LHCN-M2 (cell line): ENCODE measurements around the gene IRF7. TPM values are rescaled to one million over a fixed set of nuclear protein-coding genes. Genes with fewer than 3 reads are reported as not detected.

ENCODE experiments used
- DNase-seq: peaks from one replicate; pipeline ENCODE4 v3.0.0-alpha.2; 2012; ENCODE audit warnings: low read depth
- total RNA-seq: library from RNA; depleted of rRNA; stranded (reverse); fragments of >200 nt; gene quantifications from 2 replicates; pipeline ENCODE4 v1.2.3, GENCODE V29; 2014

IRF7 gene
- total RNA-seq, 1 experiment from 2014 or later = 12.5 TPM

DNA sequence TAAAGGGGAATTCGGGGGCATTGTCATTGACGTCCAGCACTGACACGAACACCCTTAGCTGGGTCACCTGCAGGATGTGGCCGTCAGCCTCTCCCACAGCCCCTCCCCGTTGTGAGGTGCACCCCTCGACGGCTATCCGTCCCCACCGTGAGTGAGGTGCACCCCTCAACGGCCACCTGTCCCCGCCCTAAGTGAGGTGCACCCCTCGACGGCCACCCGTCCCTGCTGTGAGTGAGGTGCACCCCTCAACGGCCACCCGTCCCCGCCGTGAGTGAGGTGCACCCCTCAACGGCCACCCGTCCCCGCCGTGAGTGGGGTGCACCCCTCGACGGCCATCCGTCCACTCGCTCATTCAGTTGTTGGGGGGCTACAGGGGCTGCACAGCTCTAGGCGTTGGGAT is 6.1 kb upstream of the IRF7 start:
- no peak for DNase-seq

GRCh38 chr11:620935-621814 is 5.4 kb upstream of the IRF7 start:
- no peak for DNase-seq

GRCh38 chr11:620201-620600 is 4.5 kb upstream of the IRF7 start:
- no peak for DNase-seq

- no peak for DNase-seq
These were observed 3.9 kb upstream of the IRF7 start for GRCh38 chr11:619628-620050.

- no peak for DNase-seq
These were observed 3.3 kb upstream of the IRF7 start for GRCh38 chr11:618856-619627.

- DNase-seq = no peak
These were observed 2.3 kb upstream of the IRF7 start for GRCh38 chr11:617912-618682.

- DNase-seq = no peak
These were observed 1.6 kb upstream of the IRF7 start for GRCh38 chr11:617199-617911.

GRCh38 chr11:616320-617198 is 809 bp upstream of the IRF7 start:
- DNase-seq = no peak

DNA sequence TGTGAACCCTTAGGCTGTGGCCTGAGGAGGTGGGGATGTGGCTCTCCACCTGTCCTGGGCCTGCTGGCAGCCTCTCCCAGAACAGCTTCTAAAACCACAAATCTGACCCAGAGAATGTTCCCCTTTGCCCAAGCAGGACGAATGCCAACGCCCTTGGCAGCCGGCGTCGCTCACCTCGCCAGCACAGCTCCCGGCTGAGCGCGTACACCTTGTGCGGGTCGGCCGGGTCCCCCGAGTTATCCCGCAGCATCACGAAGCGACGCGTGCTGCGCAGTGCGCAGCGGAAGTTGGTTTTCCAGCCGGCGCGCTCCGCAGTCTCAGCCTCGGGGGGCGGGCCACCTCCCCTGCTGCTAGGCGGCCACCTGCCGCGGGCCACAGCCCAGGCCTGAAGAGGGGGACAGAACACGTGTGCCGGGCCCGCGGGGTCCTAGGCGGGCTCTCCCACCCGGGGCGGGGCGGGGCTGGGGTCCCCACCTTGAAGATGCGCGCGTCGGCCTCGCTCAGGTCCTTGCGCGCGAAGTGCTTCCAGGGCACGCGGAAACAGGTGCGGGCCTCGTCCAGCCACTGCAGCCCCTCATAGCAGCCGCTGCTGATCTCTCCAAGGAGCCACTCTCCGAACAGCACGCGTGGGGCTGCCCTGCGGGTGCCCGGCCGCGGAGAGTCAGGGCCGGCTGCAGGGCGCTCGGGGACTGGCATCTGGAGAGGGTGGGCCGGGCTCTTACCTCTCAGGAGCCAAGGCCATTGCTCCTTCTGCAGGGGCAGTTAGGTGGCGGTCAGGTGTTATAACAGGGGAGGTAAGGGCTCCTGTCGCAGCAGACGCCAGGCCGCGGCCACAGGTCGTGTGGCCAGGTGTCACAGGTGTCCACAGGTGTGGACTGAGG is 887 bp downstream of the IRF7 start:
- peak; percentile 42 for DNase-seq

DNA sequence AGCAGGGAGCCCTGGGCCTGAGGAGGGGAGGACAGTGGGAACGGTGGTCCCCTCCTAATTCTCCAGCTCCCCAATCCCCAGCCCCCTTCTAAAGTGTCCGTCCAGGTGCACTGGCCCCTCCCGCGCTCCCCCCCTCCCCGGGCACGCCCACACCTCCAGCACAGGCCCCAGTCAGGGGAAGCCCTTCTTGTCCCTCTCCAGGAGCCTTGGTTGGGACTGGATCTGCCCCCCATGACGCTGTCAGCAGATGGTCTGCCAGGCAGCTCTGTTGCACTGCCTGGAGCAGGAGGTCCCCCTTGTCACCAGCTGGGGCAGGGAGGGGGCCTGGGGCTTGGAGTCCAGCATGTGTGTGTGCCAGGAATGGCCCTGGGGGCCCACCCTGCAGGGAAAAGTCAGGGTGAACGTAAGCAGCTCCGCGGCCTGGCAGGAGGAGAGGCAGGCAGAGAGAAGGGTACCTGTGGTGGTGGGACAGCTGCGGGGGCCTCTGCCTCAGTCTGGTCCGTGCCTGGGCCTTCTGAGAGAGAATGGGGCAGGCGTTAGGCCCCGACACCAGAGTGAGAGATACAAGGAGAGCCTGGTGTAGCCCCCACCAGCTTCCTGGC is 1.6 kb downstream of the IRF7 start:
- no peak for DNase-seq

- peak; percentile 40 for DNase-seq
These were observed 2.3 kb downstream of the IRF7 start for GRCh38 chr11:613369-613968.

DNA sequence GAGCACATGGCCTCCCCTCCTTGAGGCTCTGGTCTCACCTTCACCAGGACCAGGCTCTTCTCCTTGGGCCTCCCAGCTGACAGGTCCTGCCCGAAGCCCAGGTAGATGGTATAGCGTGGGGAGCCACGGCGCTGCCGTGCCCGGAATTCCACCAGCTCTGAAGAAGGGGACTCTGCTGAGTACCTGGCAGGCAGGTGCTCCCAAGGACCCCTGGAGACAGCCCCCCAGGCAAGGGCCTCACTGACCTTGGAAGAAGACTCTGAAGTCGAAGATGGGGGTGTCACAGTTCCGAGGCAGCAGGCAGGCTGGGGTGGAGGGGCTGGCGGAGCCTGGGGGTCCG is 2.8 kb downstream of the IRF7 start:
- no peak for DNase-seq

DNA sequence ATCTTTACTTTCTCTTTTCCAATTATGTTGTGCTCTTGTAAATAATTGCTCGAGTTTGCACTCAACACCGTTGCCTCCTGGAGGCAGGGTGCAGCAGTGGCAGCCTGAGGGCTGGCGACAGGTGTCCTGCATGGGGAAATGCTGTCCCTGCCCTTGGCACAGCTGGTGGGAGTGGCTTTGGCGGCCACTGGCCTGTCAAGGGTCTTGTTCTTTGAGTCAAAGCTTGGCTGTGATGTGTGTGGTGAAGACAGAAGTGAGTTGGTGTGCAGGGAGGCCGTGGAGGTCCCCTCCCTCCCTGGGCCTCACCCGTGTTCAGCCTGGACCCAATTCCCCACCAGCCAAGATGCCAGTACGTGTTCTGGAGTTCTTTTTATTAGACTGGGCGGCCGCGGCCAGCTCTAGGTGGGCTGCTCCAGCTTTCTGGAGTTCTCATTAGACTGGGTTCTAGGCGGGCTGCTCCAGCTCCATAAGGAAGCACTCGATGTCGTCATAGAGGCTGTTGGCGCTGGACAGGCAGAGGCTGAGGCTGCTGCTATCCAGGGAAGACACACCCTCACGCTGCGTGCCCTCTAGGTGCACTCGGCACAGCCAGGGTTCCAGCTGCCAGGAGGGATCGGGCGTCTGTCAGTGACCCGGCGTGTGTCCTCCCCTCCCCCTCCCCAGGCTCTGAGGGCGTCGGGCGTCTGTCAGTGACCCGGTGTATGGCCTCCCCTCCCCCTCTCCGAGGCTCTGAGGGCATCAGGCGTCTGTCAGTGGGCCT is 3.4 kb downstream of the IRF7 start:
- DNase-seq = peak; percentile 85

DNA sequence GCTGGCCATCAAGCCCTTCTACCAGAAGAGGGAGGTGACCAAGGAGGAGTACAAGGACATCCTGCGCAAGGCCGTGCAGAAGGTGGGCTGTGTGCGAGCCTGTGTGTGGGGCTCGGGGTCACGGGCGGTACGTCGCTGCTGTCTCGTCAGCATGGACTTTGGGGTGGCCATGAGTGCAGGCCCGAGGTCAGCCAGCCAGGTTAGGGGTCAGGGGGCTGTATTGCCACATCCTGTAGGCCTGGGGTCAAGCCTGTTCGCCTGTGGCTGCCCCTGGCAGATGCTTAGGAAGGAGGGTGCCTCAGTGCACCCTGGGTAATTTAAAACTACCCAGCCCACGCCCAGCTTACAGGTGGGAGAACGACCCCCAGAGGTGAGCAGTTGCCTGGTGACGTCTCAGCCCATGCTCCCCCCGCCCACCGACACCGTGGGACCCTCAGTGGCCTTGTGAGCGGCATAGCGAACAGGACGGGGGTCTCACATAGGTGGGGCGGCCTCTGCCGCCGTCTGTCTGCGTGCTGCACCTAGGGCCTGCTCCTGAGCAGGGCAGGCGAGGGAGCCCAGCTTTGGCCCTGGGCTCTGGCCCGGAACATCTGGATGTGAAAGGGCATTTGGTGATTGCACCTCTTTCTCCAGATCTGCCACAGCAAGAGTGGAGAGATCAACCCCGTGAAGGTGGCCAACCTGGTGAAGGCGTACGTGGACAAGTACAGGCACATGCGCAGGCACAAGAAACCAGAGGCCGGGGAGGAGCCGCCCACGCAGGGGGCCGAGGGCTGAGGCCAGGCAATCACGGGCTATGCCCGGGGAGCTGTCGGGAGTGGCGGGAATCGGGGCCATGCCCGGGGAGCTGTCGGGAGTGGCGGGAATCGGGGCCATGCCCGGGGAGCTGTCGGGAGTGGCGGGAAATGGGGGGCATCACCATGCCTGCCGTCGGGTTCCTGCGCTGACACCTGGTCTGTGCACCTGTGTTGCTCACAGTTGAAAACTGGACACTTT is 4.5 kb downstream of the IRF7 start:
- DNase-seq = no peak

DNA sequence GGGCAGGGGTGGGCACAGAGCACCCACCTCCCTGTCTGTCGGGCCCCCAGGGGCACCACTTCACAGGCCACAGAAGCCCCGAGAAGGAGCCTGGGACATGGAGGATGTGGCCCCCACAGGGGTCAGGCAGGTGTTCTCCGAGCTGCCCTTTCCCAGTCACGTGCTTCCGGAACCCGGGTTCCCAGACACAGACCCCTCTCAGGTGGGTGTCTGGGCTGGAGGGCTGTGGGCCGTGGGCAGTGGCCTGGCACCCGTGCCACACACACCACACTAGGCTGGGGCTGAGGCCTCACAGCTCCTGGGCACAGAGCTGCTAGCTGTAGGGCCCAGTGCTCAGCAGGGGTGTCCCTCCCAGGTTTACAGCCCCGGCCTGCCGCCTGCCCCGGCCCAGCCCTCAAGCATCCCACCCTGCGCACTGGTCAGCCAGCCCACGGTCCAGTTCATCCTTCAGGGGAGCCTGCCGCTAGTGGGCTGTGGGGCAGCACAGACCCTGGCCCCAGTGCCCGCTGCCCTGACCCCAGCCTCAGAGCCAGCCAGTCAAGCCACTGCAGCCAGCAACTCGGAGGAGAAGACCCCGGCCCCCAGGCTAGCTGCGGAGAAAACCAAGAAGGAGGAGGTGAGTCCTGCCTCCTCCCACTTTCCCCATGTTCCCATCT is 5.5 kb downstream of the IRF7 start:
- no peak for DNase-seq

DNA sequence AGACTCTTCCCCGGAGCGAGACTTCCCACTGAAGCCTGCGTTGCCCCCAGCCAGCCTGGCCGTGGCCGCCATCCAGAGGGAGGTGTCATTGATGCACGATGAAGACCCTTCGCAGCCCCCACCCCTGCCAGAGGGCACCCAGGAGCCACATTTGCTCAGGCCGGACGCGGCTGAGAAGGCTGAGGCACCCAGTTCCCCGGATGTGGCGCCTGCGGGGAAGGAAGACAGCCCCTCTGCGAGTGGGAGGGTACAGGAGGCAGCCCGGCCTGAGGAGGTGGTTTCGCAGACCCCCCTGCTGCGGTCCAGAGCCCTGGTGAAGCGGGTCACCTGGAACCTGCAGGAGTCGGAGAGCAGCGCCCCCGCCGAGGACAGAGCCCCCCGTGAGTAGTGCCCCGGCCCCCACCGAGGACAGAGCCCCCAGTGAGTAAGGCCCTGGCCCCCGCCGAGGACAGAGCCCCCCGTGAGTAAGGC is 6.4 kb downstream of the IRF7 start:
- no peak for DNase-seq
